H1 (cell line): ENCODE data around the gene ZNF280B. TPM values are rescaled to one million over a fixed set of nuclear protein-coding genes. Genes with fewer than 3 reads are reported as not detected.

Experiments used
- ASH2L ChIP-seq: fragments of 200-600, 300-600 bp; sonication (generic); IDR thresholded peaks from one replicate; pipeline ENCODE4 v1.7.1; 2017; ENCODE audit warnings: low read length
- BCL11A ChIP-seq, 2 experiments: IDR thresholded peaks; one replicate each; pipeline ENCODE4 v1.6.1; 2011; ENCODE audit warnings: low read depth in 2 of 2, low read length in 2 of 2, mild to moderate bottlenecking in 2 of 2
- BRCA1 ChIP-seq: IDR thresholded peaks from 2 replicates; pipeline ENCODE4 v1.6.1; 2012; ENCODE audit warnings: low read depth, low read length, improper control_type of control experiment
- EP300 ChIP-seq, 2 experiments: IDR thresholded peaks; 1 replicate in 1 of 2; 2 replicates in 1 of 2; pipeline ENCODE4 v1.6.1; 2011 to 2012; ENCODE audit warnings: low read depth in 2 of 2, low read length in 2 of 2, mild to moderate bottlenecking in 2 of 2, borderline replicate concordance in 1 of 2, inconsistent platforms in 1 of 2, moderate library complexity in 1 of 2
- JUN ChIP-seq: IDR thresholded peaks from 2 replicates; pipeline ENCODE4 v1.6.1; 2011; ENCODE audit warnings: low read depth, mild to moderate bottlenecking, improper control_type of control experiment, low read length
- KDM4A ChIP-seq: IDR thresholded peaks from one replicate; pipeline ENCODE4 v1.7.1; 2012; ENCODE audit warnings: low read depth, mild to moderate bottlenecking, moderate library complexity, low read length, inconsistent platforms; ENCODE audit not compliant: severe bottlenecking
- MAX ChIP-seq: IDR thresholded peaks from 2 replicates; pipeline ENCODE4 v1.6.1; 2012; ENCODE audit warnings: inconsistent platforms
- RBBP5 ChIP-seq: IDR thresholded peaks from 2 replicates; pipeline ENCODE4 v1.7.1; 2012; ENCODE audit warnings: low read depth, mild to moderate bottlenecking, inconsistent platforms, low read length, moderate library complexity, borderline replicate concordance
- TEAD4 ChIP-seq: IDR thresholded peaks from 2 replicates; pipeline ENCODE4 v1.6.1; 2012; ENCODE audit warnings: low read depth, low read length, inconsistent platforms, mixed read lengths
- USF2 ChIP-seq: IDR thresholded peaks from 2 replicates; pipeline ENCODE4 v1.6.1; 2011; ENCODE audit warnings: low read length, improper control_type of control experiment
- YY1 ChIP-seq: IDR thresholded peaks from 2 replicates; pipeline ENCODE4 v1.6.1; 2011; ENCODE audit warnings: low read depth, mild to moderate bottlenecking, low read length
- polyA plus RNA-seq, 7 experiments: library from polyadenylated mRNA; depleted of rRNA in 3 of 7; stranded (reverse) in 5 of 7; unstranded in 2 of 7; fragments of >200 nt in 5 of 7; fragments of 200-250 nt in 2 of 7; gene quantifications; 1 replicate in 5 of 7; 2 replicates in 1 of 7; 4 replicates in 1 of 7; pipeline versions ENCODE4 v1.2.1 to v1.2.3, GENCODE V29; 2011 to 2013; ENCODE audit warnings: missing spikeins in 2 of 7, mixed read lengths in 2 of 7
- total RNA-seq: library from RNA; stranded (reverse); fragmentation: NEBNext Ultra II Directional; extraction: Animal tissue kit (Norgen Biotek cat#: 25700); gene quantifications from 2 replicates; pipeline ENCODE4 v1.2.1, GENCODE V29; 2021

The ZNF280B gene
- total and polyA plus RNA-seq, 2 of the 8 experiments (the other 6 are each of a cell fraction or from before 2014, with no cell fraction given): 4.8 to 11.7 TPM

GRCh38 chr22:22508274-22509176 is at the start of gene ZNF280B (continued):
- TF ChIP-seq TEAD4 (no peak), BCL11A (IDR thresholded peaks at IDR 0.05; ENCODE audit: low read depth in 2 of 2, low read length in 2 of 2) (no peak), YY1 (no peak), MAX (peak; percentile 61), ASH2L (peak; percentile 81), USF2 (no peak), BRCA1 (no peak), JUN (no peak), RBBP5 (peak; percentile 87; the same call in 1 of the 2 replicates), KDM4A (peak; percentile 95), EP300 (IDR thresholded peaks at IDR 0.05; ENCODE audit: borderline replicate concordance in 1 of 2, low read depth in 2 of 2, low read length in 2 of 2) (peak in 1 of 2 experiments; percentile 3; a peak in 1 of 3 replicates)
